ENCODE data around the gene SZRD1. TPM values are rescaled to one million over a fixed set of nuclear protein-coding genes. Genes with fewer than 3 reads are reported as not detected.

Gene SZRD1
- polyA plus RNA-seq, 2 of the 4 experiments (the other 2 are of a cell fraction), result 56.8 to 91.9 TPM

- no peak for TF ChIP-seq BCL3 (IDR thresholded peaks at IDR 0.05)
- TF ChIP-seq MYC (IDR thresholded peaks at IDR 0.05; ENCODE audit: borderline replicate concordance, low read length), result no peak
These were observed 26.8 kb downstream of the SZRD1 start (continued) for GRCh38 chr1:16393570-16394521.

- TF ChIP-seq CHD4 (IDR thresholded peaks at IDR 0.05; ENCODE audit: borderline replicate concordance), result no peak
- TF ChIP-seq POLR2A (IDR thresholded peaks at IDR 0.05; ENCODE audit: low read length), result no peak
- TF ChIP-seq RCOR1 (IDR thresholded peaks at IDR 0.05; ENCODE audit: low read depth, low read length), result no peak
- no peak for TF ChIP-seq NR3C1 (IDR thresholded peaks at IDR 0.05)
- TF ChIP-seq MAX (IDR thresholded peaks at IDR 0.05), result no peak
- TF ChIP-seq CHD2 (IDR thresholded peaks at IDR 0.05; ENCODE audit: low read length, partially characterized antibody), result no peak
- no peak for TF ChIP-seq HOXA7 (CRISPR knock-in tag; IDR thresholded peaks at IDR 0.05)
- ChIA-PET POLR2A (no interaction called here), CTCF (interaction anchor here (0.7 to 1.9 kb wide), 2 partner anchors 13 to 45 kb away, joined by 3 to 5 read pairs; partner anchors contain the start of gene NECAP2)
- 96% methylated on average over 11 of the region's 13 CpGs for whole genome bisulfite sequencing (ENCODE audit: missing lambda C conversion rate)
- ATAC-seq (no peak), DNase-seq (ENCODE audit: low read depth in 1 of 2, low spot score in 1 of 2) (no peak), FAIRE-seq (no peak)
- Histone ChIP-seq H3K4me3 (no peak overlapping the region), H3K4me1 (peaks cover 44% of the 10 kb centered on the region), H3K4me2 (no peak overlapping the region), H3K27ac (no peak overlapping the region), H3K9me3 (no peaks in the 10 kb centered on the region)
These were observed 27.9 kb downstream of the SZRD1 start for GRCh38 chr1:16394977-16395376.

- peak overlapping the region; percentile 30 to 73; a peak in 4 of 6 replicates for H3K27ac ChIP-seq
- FAIRE-seq (no peak), DNase-seq (ENCODE audit: low read depth in 1 of 2, low spot score in 1 of 2) (no peak), ATAC-seq (peak in 1 of 2 experiments; percentile 13; a peak in 1 of 6 replicates)
- no peak overlapping the region for H3K4me2 ChIP-seq
- no peaks in the 10 kb centered on the region for H3K9me3 ChIP-seq
- CTCF ChIA-PET, result interaction anchor here (0.6 to 2.0 kb wide), 2 partner anchors 44 to 65 kb away, joined by 4 to 7 read pairs; partner anchors contain the start of gene NECAP2
- POLR2A ChIA-PET, result no interaction called here
- no peak for TF ChIP-seq JUN (IDR thresholded peaks at IDR 0.05)
- no peak for TF ChIP-seq HES2 (IDR thresholded peaks at IDR 0.05)
- no peak for TF ChIP-seq ZNF302 (CRISPR knock-in tag; IDR thresholded peaks at IDR 0.05)
- peak; percentile 38 for TF ChIP-seq MAFK (IDR thresholded peaks at IDR 0.05; ENCODE audit: partially characterized antibody)
- TF ChIP-seq ATOH8 (CRISPR knock-in tag; IDR thresholded peaks at IDR 0.05; ENCODE audit: low read depth), result no peak
- TF ChIP-seq PHF8 (IDR thresholded peaks at IDR 0.05; ENCODE audit: borderline replicate concordance, low read depth), result no peak
- H3K4me3 ChIP-seq, result no peak overlapping the region
- H3K4me1 ChIP-seq, result peaks cover 34% of the 10 kb centered on the region
- 97% methylated on average over 4 of the region's 7 CpGs for WGBS (ENCODE audit: missing lambda C conversion rate)
These were observed 29.5 kb downstream of the SZRD1 start for GRCh38 chr1:16396591-16396990.

- Histone ChIP-seq H3K9me3 (no peaks in the 10 kb centered on the region), H3K4me1 (peaks cover 30% of the 10 kb centered on the region), H3K4me2 (no peak overlapping the region), H3K4me3 (no peak overlapping the region), H3K27ac (peak overlapping the region in 1 of 2 experiments; percentile 73; a peak in 3 of 6 replicates)
- TF ChIP-seq MAFK (IDR thresholded peaks at IDR 0.05; ENCODE audit: partially characterized antibody) (no peak), CHD4 (IDR thresholded peaks at IDR 0.05; ENCODE audit: borderline replicate concordance) (no peak), HOXB13 (CRISPR knock-in tag; IDR thresholded peaks at IDR 0.05; ENCODE audit: low read depth) (no peak), JUNB (IDR thresholded peaks at IDR 0.05) (no peak), REST (IDR thresholded peaks at IDR 0.05) (no peak), PHF8 (IDR thresholded peaks at IDR 0.05; ENCODE audit: borderline replicate concordance, low read depth) (no peak), SREBF2 (IDR thresholded peaks at IDR 0.05) (no peak), RAD21 (conservative IDR thresholded peaks at IDR 0.05 in 1 of 2, IDR thresholded peaks at IDR 0.05 in 1 of 2) (no peak), HOXA7 (CRISPR knock-in tag; IDR thresholded peaks at IDR 0.05) (no peak)
- POLR2A ChIA-PET, result no interaction called here
- ATAC-seq, result no peak
- 78% methylated on average over 5 of the region's 5 CpGs for WGBS (ENCODE audit: missing lambda C conversion rate)
- no peak for DNase-seq (ENCODE audit: low read depth in 1 of 2, low spot score in 1 of 2)
- CTCF ChIA-PET, result interaction anchor here (0.6 to 2.0 kb wide), 2 partner anchors 43 to 65 kb away, joined by 4 to 7 read pairs; partner anchors contain the start of gene NECAP2
- no peak for FAIRE-seq
These were observed 30.1 kb downstream of the SZRD1 start for GRCh38 chr1:16397120-16397519.
